NCI-H2196 (cell line): ENCODE measurements around the gene C14orf93.
"Not testable (repeated sequence)": the region's sequence is repeated elsewhere in the genome, so short reads cannot be mapped to it uniquely, and the experiment has no call there.

Experiments used
- DNase-seq: peaks from one replicate; lab custom pipeline; 2025; ENCODE audit not compliant: unreplicated experiment; lab: John Stamatoyannopoulos, UW

C14orf93 gene

DNA sequence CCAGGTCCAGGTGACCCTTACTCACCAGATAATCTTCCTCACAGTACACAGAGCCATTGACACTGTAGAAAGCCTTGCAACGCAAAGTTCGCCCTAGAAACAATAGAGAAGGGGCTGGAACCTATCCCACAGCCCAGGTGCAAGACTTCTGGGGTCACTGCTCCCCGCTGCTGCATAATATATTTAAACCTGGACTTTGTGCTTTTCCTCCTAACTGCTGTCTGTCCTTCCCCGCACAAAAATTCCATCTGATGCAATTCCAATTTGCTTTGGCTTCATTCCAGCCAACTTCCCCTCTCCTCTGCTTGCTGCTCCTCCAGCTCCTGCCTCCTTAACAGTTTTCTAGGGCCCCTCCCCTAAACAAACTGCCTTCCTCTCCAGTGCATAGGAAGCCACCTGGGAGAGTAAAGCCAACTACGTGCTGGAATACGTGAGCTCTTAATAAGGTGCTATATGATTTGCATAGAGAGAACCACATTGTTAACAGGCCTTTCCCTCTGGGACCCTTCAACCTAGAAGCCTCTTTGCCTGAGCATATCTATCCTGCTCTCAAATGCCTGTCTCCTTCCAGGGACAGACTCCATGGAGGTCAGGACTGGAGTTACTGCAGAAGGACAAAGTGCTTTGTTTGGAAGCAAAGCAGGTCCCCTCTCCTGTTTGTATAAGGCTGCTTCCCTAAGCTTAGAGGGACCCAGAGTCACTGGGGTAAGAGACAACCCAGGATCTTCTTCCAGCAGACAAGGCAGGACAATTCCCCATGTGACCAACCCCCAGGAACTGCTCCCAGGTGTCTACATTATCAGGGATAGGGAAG lies 33.1 kb downstream of the C14orf93 start:
- DNase-seq = no peak

DNA sequence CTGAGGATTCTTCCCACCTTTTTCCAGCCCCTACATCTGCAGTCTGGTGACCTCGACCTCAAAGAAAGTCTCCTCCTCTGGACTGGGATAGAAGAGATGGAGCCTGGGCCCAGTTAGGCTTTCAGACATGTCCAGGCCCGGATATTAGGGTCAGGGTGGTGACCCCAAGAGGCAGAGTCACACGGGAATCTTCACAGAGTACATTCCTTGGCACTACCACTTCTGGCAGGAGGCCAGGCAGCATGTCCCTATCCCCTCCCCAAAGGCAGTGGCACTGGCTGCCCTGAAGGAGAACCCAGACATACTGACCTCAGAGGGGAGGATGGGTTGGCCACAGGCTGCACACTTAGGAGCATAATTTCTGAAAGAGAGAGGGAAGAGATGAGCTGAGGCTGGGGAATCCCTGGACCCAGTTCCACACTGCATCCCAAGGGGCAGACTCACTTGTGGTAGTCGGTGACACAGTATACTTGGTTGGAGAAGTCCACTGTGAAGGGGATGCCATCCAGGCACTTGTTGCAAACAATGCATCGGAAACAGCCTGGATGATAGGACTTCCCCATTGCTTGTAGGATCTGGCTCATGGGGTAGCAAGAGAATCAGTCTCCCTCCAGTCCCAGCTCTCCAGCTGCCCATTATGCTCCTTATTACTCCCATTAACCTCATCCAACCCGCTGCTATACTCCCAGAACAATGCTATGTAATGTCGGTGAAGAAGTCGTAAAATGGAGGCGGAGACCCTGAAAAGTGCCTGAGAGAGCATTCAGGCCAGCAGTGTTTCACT lies 35.2 kb downstream of the C14orf93 start:
- no peak for DNase-seq

DNA sequence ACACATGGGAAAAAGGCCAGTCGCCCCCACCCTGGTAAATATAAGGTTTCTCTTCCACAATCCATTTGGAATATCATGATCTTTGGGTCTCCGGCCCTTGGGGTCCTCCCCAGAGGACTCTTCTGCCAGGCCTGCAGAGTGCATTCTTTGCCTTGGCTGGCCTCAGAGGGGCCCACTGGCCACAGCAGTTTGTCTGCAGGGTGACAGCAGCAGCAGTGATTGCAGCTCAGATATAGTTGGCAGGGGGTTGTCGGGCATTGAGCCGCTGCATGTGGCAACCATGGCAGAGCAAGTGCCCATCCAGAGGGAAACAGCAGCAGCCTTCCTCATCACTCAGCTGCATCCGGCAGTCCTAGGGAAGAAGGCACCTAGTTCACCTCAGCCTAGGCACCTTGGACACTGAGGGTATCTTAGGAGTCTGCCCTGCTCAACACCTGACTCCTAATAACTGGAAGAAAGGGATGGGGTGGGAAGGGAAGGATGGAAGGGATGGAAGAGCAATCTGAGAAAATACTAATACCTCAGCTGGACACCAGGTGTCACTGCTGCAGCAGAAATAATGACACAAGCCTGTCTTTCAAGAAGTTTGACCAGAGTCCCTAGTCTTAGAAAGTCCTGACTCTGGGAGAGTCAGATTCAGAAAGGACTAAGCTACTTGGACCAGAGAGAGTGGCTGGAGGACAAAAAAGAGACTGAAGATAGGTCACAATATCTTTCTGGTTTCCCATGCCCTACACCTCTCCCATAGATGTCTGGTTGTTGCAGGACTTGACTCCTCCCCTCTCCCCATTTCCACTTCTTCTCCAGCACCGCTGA lies 36.5 kb downstream of the C14orf93 start:
- DNase-seq = peak; percentile 37

DNA sequence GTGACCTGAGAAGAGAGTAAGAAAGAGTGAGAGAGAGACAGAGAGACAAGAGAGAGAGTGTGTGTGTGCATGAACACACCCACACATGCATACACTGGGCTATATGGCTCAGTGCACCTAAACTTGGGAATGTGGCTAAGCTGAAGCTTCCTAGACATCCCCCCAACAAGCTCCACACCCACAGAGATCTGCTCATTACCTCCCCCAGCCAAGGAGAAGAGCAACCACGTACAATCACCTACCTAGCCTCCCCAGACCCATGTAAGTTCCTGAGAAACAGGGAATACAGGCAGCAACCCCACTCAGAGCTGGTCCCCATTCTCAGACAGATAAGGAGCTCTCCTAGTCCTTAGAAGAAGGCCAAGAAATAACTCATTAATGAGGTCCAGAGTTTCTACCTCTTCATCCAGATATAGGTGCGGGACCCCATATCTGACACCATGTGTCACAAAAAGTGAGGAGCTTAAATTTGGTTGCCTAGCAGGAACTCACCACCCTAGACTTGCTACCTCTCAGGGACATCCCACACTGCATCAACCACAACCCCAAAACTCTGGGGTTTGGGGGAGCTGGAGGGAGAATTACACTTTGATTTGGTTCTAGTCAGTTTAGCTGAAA lies 37.5 kb downstream of the C14orf93 start:
- no peak for DNase-seq

DNA sequence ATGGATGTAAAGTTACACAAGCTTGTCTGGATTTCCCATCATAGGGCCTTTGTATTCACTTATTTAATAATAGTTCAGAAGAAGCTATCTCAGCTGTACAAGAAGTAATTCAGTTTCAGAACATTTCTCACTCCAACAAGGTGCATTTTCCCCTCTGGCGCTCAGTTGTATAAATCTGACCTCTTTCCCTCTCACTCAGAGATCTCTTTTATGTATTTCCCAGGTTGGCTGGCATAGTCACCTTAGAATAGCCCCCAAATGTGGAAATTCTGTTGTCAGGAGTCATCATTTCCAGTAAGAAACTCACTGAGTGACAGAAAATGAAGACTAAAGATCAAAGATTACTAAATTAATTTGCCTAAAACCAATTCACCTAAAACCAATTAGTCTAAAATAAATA lies 38.8 kb downstream of the C14orf93 start:
- no peak for DNase-seq

DNA sequence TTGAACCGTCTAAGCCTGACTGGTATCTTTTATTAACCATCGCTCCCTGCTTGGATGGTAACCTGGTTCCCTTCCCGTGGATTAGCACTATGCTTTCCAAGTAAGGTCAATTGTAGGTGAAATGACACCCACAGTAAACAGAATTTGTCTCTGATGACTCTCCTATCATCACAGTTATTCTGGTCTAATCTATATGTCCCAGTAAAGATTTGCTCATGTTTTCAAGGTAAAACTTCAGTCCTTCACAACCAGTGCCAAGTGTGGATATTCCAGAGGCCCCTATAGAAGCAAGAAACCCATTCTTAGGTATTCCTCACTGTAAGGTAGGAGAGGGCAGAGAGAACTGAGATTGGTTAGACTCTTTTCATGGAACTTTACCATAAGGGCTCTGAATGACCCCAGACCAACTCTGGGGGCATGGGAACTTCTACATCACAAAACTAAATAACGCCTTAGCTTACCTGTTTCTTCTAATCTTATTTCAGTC lies 43.1 kb downstream of the C14orf93 start:
- DNase-seq = no peak

DNA sequence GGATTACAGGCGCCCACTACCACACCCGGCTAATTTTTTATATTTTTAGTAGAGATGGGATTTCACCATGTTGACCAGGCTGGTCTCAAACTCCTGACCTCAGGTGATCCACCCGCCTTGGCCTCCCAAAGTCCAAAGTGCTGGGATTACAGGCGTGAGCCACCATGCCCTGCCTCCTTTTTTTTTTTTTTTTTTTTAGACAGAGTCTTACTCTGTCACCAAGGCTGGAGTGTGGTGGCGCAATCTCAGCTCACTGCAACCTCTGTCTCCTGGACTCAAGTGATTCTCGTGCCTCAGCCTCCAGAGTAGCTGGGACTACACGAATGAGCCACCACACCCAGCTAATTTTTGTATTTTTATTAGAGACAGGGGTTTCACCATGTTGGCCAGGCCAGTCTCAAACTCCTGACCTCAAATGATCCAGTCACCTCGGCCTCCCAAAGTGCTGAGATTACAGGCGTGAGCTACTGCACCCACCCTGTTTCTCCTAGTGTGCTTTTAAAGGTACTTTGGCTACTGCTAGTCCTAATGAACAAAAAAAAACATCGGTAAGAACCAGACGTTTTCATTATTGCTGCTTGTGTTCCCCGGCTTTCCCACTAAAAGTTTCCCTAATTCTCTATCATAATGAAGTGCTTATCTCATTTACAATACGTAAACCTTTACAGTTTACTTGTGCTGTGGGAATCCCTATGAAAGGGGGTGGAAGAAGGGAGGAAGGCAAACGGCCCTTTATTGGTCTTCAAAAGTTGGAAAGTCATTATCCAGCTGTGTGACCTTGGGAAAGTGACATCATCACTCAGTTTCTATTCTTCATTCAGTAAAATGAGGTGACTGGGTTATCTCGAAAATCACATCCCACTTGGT lies 43.8 kb downstream of the C14orf93 start:
- not testable (repeated sequence) for DNase-seq

DNA sequence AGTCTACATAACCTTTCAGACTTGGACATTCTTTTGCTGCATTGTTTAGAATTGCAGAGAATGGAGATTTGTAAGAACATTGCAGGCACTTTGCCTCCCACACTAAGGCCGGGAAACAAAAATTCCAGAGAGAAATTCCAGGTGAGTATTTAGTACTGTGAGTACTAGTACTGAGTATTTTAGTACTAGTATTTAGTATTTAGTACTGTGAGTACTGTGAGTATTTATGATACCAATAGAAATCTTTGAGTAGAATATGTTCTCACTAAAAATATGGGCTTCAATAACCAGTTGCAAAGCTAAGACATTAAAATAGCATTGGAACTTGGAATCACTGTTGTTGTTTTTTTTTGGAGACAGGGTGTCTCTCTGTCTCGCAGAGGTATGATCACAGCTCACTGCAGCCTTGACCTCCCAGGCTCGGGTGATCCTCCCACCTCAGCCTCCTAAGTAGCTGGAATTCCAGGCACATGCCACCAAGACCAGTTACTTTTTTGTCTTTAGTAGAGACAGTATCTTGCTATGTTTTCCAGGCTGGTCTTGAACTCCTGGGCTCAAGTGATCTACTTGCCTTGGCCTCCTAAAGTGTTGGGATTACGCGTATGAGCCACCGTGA lies 47.8 kb downstream of the C14orf93 start:
- DNase-seq = no peak

DNA sequence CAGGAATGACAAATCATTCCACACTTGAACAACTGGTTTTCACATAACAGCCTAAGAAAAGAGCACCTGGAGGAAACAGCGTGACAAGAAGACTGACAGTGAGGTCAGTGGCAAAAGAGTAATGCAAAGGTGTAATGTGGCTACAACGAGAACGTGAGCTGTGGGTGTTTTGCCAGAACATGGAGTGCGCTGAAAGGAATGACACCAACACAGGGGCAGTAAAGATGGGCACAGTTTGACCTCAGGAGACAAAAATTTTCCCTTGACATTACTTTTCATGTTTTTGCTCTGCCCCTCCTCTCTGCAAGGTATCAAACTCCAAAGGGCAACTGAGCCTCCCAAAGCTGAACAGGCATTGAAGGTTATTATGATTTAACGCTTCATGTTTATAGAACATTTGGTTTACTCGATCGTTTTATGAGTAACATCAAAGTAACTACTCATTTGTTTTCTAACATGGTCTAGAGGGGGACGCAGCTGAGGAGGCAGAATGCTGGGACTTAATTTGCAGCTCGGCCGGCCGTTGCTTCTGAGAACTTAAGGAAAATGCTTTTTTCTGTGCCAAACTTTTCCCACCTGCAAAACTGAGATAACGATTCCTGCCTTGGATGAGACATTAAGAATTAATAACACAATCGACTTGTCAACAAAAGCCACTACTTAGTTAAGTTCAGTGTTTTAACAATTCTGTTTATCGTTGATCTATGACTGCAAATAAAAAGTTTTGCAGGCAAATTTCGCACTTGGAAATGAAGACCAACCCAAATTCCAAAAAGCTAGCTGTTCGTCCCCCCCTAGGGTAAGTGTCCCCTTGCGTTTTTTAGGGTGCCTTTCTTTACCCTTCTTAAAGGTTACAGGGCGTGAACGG lies 54.0 kb downstream of the C14orf93 start:
- DNase-seq = no peak

DNA sequence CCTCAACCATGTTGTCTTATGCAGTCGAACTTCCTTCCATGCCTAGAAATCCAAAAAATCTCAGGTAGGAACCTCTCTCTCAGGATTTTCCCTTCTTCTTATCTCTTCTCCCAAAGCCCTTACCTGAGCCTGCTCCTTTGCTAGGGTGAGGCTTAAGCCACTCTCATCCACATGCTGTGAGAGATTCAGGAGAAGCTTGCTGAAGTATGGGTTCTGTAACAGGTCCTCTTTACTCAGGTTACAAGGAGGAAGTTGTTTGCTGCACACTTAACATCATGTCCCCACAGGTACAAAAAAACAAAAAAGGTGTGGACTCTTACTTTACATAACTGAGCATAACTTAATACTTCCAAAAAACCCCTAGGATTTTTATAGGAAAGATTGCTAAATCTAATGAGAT lies 57.5 kb downstream of the C14orf93 start:
- DNase-seq = no peak

DNA sequence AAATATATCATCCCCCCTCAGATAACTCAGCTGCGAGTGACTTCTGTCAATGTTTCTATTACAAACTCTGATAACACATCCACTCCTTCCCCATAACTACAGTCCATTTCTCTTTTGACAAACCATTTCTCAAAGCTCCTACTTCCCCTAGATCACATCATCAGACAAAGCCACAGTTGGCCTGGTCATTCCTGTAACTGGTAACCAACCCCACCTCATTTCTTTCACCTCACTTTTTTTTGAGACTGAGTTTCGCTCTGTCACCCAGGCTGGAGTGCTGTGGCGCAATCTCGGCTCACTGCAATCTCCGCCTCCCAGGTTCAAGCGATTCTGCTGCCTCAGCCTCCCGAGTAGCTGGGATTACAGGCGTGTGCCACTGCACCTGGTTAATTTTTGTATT lies 58.1 kb downstream of the C14orf93 start:
- not testable (repeated sequence) for DNase-seq

DNA sequence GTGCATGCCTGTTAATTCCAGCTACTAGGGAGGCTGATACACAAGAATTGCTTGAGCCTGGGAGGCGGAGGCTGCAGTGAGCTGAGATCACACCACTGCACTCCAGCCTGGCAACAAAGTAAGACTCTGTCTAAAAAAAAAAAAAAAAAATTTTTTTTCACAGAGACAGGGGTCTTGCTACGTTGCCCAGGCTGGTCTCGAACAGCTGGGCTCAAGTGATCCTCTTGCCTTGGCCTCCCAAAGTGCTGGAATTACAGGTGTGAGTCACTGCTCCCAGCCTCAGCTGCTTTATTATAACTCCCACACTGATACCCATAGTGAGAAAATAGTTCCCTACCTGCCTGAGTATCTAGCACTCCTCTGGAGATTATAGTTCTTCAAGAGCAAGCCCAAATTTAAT lies 64.3 kb downstream of the C14orf93 start:
- DNase-seq = no peak

DNA sequence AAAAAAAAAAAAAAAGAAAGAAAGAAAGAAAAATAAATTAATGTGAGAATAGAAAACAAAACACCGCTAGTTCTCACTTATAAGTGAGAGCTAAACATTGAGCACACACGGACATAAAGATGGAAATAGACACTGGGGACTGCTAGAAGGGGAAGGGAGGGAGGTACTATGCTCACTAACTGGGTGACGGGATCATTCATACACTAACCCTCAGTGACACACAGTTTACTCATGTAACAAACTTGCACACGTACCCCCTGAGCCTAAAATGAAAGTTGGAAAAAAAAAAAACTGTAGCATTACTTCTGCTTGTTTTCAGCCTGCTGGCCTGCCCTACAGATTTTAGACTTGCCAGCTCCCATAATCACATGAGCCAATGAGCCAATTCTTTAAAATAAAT lies 70.3 kb downstream of the C14orf93 start:
- DNase-seq = no peak
